ENCODE data around the gene ZDHHC14. TPM values are rescaled to one million over a fixed set of nuclear protein-coding genes. Genes with fewer than 3 reads are reported as not detected.

ZDHHC14 gene
- total RNA-seq, 4 donors from 2014 or later: 9.1 to 20.6 (median 12.5) TPM

- TF ChIP-seq POLR2A (IDR thresholded peaks at IDR 0.05): no peak
- TF ChIP-seq CTCF (IDR thresholded peaks at IDR 0.05): no peak
- H3K27ac ChIP-seq: peak overlapping the region in 3 of 4 donors; percentile 47 to 92 (median 85)
- H3K4me3 ChIP-seq: peak overlapping the region in 1 of 4 donors; percentile 9
- H3K36me3 ChIP-seq: no peaks in the 10 kb centered on the region
- H3K9me3 ChIP-seq: no peaks in the 10 kb centered on the region
- no peaks in the 10 kb centered on the region for H3K27me3 ChIP-seq
- peaks cover 0 to 42% (median 9%) of the 10 kb centered on the region in 4 donors for H3K4me1 ChIP-seq
- no peak for DNase-seq
These were observed 149.8 kb downstream of the ZDHHC14 start for GRCh38 chr6:157530724-157531168.

- Histone ChIP-seq H3K4me1 (peaks cover 0 to 48% (median 12%) of the 10 kb centered on the region in 4 donors), H3K9me3 (no peaks in the 10 kb centered on the region), H3K27me3 (no peaks in the 10 kb centered on the region), H3K4me3 (peak overlapping the region in 2 of 4 donors; percentile 8 to 10), H3K27ac (peak overlapping the region in 3 of 4 donors; percentile 65 to 92 (median 85)), H3K36me3 (no peaks in the 10 kb centered on the region)
- peak in 2 of 3 donors; percentile 92 to 93 for DNase-seq
- TF ChIP-seq CTCF (IDR thresholded peaks at IDR 0.05) (no peak), POLR2A (IDR thresholded peaks at IDR 0.05) (peak in 1 of 2 donors; percentile 30)
These were observed 150.4 kb downstream of the ZDHHC14 start for GRCh38 chr6:157531169-157531985.

- peak in 2 of 3 donors; percentile 80 to 84 for DNase-seq
- Histone ChIP-seq H3K4me1 (peaks cover 0 to 47% (median 11%) of the 10 kb centered on the region in 4 donors), H3K27me3 (no peaks in the 10 kb centered on the region), H3K4me3 (no peak overlapping the region), H3K27ac (peak overlapping the region in 3 of 4 donors; percentile 65 to 92 (median 85)), H3K36me3 (no peaks in the 10 kb centered on the region), H3K9me3 (no peaks in the 10 kb centered on the region)
- TF ChIP-seq CTCF (IDR thresholded peaks at IDR 0.05): no peak
- no peak for TF ChIP-seq POLR2A (IDR thresholded peaks at IDR 0.05)
These were observed 151.0 kb downstream of the ZDHHC14 start for GRCh38 chr6:157531986-157532365.

- H3K4me1 ChIP-seq: peaks cover 0 to 55% (median 9%) of the 10 kb centered on the region in 4 donors
- no peaks in the 10 kb centered on the region for H3K9me3 ChIP-seq
- no peaks in the 10 kb centered on the region for H3K27me3 ChIP-seq
- TF ChIP-seq POLR2A (IDR thresholded peaks at IDR 0.05): no peak
- TF ChIP-seq CTCF (IDR thresholded peaks at IDR 0.05): no peak
- no peak for DNase-seq
- H3K4me3 ChIP-seq: no peak overlapping the region
- H3K36me3 ChIP-seq: no peaks in the 10 kb centered on the region
- peak overlapping the region in 1 of 4 donors; percentile 8 for H3K27ac ChIP-seq
These were observed 152.3 kb downstream of the ZDHHC14 start for GRCh38 chr6:157533048-157533871.

- H3K4me3 ChIP-seq: no peak overlapping the region
- no peaks in the 10 kb centered on the region for H3K36me3 ChIP-seq
- H3K4me1 ChIP-seq: peaks cover 0 to 64% (median 17%) of the 10 kb centered on the region in 4 donors
- H3K9me3 ChIP-seq: no peaks in the 10 kb centered on the region
- no peak for TF ChIP-seq CTCF (IDR thresholded peaks at IDR 0.05)
- no peak for TF ChIP-seq POLR2A (IDR thresholded peaks at IDR 0.05)
- DNase-seq: no peak
- H3K27me3 ChIP-seq: no peaks in the 10 kb centered on the region
- peak overlapping the region in 1 of 4 donors; percentile 84 for H3K27ac ChIP-seq
These were observed 153.3 kb downstream of the ZDHHC14 start for GRCh38 chr6:157534134-157534871.

Measured in Peyer's patch (tissue), 4 donors.